Measurements from ENCODE around the gene LZTR1. TPM values are rescaled to one million over a fixed set of nuclear protein-coding genes. Genes with fewer than 3 reads are reported as not detected.
"Not testable (repeated sequence)": the region's sequence is repeated elsewhere in the genome, so short reads cannot be mapped to it uniquely, and the experiment has no call there.

The LZTR1 gene
- total and polyA plus RNA-seq, 2 donors (not counting 3 experiments of a cell fraction or from before 2014, with no cell fraction given) = 56.6 to 86.8 TPM

DNA sequence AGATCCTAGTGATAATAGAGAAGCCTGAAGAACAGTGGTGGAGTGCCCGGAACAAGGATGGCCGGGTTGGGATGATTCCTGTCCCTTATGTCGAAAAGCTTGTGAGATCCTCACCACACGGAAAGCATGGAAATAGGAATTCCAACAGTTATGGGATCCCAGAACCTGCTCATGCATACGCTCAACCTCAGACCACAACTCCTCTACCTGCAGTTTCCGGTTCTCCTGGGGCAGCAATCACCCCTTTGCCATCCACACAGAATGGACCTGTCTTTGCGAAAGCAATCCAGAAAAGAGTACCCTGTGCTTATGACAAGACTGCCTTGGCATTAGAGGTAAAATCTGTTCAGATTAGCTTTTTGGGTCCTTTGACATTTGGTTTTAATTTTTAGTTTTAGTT, 48.2 kb upstream of the LZTR1 start:
- H3K4me1 ChIP-seq (ENCODE audit: control insufficient read depth, extremely low read depth, insufficient read depth, low read length) = no peaks in the 10 kb centered on the region
- H3K27ac ChIP-seq (ENCODE audit: insufficient read depth, low read depth, low read length) = no peak overlapping the region
- no peak for FAIRE-seq
- no peak for DNase-seq (ENCODE audit: low read depth, low spot score)
- peaks cover 5 to 9% of the 10 kb centered on the region in 2 experiments for H3K36me3 ChIP-seq (ENCODE audit: control insufficient read depth in 2 of 2, extremely low read depth in 1 of 2, insufficient read depth in 2 of 2, low read length in 2 of 2)
- ChIA-PET CTCF (interaction anchor here (0.8 kb wide), 1 partner anchor 48 kb away, joined by 3 read pairs; no protein-coding TSS in a partner anchor), POLR2A (no interaction called here)
- H3K4me3 ChIP-seq (replicated peaks in 1 of 3; ENCODE audit: insufficient read depth in 1 of 3, low read depth in 1 of 3, low read length in 3 of 3) = no peak overlapping the region
- TF ChIP-seq EZH2 (IDR thresholded peaks at IDR 0.05; ENCODE audit: borderline replicate concordance, low read depth, low read length, severe bottlenecking) (no peak), POLR2A (IDR thresholded peaks at IDR 0.05; ENCODE audit: low read depth, low read length) (no peak), GATA2 (IDR thresholded peaks at IDR 0.05; ENCODE audit: insufficient read depth, insufficient read length, low read depth, low read length) (no peak), MYC (IDR thresholded peaks at IDR 0.05; ENCODE audit: low read depth, low read length) (no peak), JUN (IDR thresholded peaks at IDR 0.05; ENCODE audit: borderline replicate concordance, insufficient read depth, insufficient read length, low read depth) (no peak), POLR2AphosphoS5 (IDR thresholded peaks at IDR 0.05; ENCODE audit: insufficient read depth, low read depth, low read length) (no peak), FOS (IDR thresholded peaks at IDR 0.05; ENCODE audit: borderline replicate concordance, insufficient read depth, low read length) (no peak)
- TF ChIP-seq, protein P1, sequence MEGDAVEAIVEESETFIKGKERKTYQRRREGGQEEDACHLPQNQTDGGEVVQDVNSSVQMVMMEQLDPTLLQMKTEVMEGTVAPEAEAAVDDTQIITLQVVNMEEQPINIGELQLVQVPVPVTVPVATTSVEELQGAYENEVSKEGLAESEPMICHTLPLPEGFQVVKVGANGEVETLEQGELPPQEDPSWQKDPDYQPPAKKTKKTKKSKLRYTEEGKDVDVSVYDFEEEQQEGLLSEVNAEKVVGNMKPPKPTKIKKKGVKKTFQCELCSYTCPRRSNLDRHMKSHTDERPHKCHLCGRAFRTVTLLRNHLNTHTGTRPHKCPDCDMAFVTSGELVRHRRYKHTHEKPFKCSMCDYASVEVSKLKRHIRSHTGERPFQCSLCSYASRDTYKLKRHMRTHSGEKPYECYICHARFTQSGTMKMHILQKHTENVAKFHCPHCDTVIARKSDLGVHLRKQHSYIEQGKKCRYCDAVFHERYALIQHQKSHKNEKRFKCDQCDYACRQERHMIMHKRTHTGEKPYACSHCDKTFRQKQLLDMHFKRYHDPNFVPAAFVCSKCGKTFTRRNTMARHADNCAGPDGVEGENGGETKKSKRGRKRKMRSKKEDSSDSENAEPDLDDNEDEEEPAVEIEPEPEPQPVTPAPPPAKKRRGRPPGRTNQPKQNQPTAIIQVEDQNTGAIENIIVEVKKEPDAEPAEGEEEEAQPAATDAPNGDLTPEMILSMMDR (IDR thresholded peaks at IDR 0.05; ENCODE audit: extremely low read depth in 1 of 2, insufficient read depth in 1 of 2, low read depth in 1 of 2, low read length in 2 of 2) = no peak
- TF ChIP-seq, protein P2, sequence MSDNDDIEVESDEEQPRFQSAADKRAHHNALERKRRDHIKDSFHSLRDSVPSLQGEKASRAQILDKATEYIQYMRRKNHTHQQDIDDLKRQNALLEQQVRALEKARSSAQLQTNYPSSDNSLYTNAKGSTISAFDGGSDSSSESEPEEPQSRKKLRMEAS (IDR thresholded peaks at IDR 0.05; ENCODE audit: insufficient read depth, insufficient read length) = no peak
- no peak overlapping the region for H3K4me2 ChIP-seq (ENCODE audit: insufficient read depth, low read length)
- H3K9ac ChIP-seq (replicated peaks; ENCODE audit: extremely low read depth, insufficient read depth, low read length) = no peak overlapping the region
- no peaks in the 10 kb centered on the region for H3K27me3 ChIP-seq (ENCODE audit: control insufficient read depth in 2 of 2, insufficient read depth in 2 of 2, low read length in 2 of 2)
- intact Hi-C loops (cut with micrococcal nuclease) = no loop called here
- dilution Hi-C loops (cut with MboI; ENCODE audit: extremely low pct_ligation_motif_present, low sequenced_read_pairs) = no loop called here
- H3K9me1 ChIP-seq (replicated peaks; ENCODE audit: control insufficient read depth, extremely low read depth, insufficient read depth, low read length) = no peaks in the 10 kb centered on the region
- H3K79me2 ChIP-seq (ENCODE audit: control insufficient read depth, insufficient read depth, low read length) = peaks cover 96% of the 10 kb centered on the region
- no peaks in the 10 kb centered on the region for H3K9me3 ChIP-seq (replicated peaks; ENCODE audit: control insufficient read depth, insufficient read depth, low read length)
- peaks cover 24% of the 10 kb centered on the region for H4K20me1 ChIP-seq (replicated peaks; ENCODE audit: control insufficient read depth, extremely low read depth, insufficient read depth, low read length)
- no peak overlapping the region for H2AFZ ChIP-seq (ENCODE audit: low read depth, low read length)
- BruUV-seq (replicated peaks) = no TSS peak

DNA sequence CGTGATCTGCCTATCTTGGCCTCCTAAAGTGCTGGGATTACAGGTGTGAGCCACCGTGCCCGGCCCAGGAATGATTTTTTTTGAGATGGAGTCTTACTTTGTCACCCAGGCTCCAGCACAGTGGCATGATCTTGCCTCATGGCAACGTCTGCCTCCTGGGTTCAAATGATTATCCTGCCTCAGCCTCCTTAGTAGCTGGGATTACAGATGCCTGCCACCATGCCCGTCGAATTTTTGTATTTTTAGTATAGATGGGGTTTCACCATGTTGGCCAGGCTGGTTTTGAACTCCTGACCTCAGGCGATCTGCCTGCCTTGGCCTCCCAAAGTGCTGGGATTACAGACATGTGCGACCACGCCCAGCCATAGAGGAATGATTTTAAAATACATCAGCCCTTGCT, 47.0 kb upstream of the LZTR1 start:
- H3K27ac ChIP-seq (ENCODE audit: insufficient read depth, low read depth, low read length); H3K27me3 ChIP-seq (ENCODE audit: control insufficient read depth in 2 of 2, insufficient read depth in 2 of 2, low read length in 2 of 2); FAIRE-seq; H3K9me3 ChIP-seq (replicated peaks; ENCODE audit: control insufficient read depth, insufficient read depth, low read length); H3K36me3 ChIP-seq (ENCODE audit: control insufficient read depth in 2 of 2, extremely low read depth in 1 of 2, insufficient read depth in 2 of 2, low read length in 2 of 2); DNase-seq (ENCODE audit: low read depth, low spot score); H3K4me1 ChIP-seq (ENCODE audit: control insufficient read depth, extremely low read depth, insufficient read depth, low read length); H3K9me1 ChIP-seq (replicated peaks; ENCODE audit: control insufficient read depth, extremely low read depth, insufficient read depth, low read length); dilution Hi-C loops (cut with MboI; ENCODE audit: extremely low pct_ligation_motif_present, low sequenced_read_pairs); H3K4me3 ChIP-seq (replicated peaks in 1 of 3; ENCODE audit: insufficient read depth in 1 of 3, low read depth in 1 of 3, low read length in 3 of 3); H3K4me2 ChIP-seq (ENCODE audit: insufficient read depth, low read length); H3K9ac ChIP-seq (replicated peaks; ENCODE audit: extremely low read depth, insufficient read depth, low read length); H2AFZ ChIP-seq (ENCODE audit: low read depth, low read length); CTCF ChIA-PET; POLR2A ChIA-PET; intact Hi-C loops (cut with micrococcal nuclease); BruUV-seq (replicated peaks): not testable (repeated sequence)
- peaks cover 94% of the 10 kb centered on the region for H3K79me2 ChIP-seq (ENCODE audit: control insufficient read depth, insufficient read depth, low read length)
- peaks cover 20% of the 10 kb centered on the region for H4K20me1 ChIP-seq (replicated peaks; ENCODE audit: control insufficient read depth, extremely low read depth, insufficient read depth, low read length)

All from endothelial cell of umbilical vein (primary cell).